ENCODE results near the gene GNPTAB.

DNA sequence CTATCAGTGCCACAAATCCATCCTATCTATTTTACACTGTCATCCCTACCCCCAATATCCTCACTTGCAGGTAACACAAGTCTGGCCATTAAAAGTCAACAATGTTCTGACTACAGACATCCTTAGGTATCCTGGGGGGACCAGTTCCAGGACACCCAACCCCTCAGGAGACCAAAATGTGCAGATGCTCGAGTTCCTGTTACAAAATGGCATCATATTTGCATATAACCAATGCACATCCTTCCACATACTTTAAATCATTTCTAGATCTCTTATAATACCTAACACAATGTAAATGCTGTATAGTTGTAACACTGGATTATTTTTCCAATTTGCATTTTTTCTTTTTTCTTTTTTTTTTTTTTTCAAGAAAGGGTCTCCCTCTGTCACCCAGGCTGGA is 98.4 kb downstream of the GNPTAB start:
- TF ChIP-seq CTCF (IDR thresholded peaks at IDR 0.05) (no peak), POLR2A (IDR thresholded peaks at IDR 0.05) (no peak)
